ENCODE measurements around the gene SPTLC2. TPM values are rescaled to one million over a fixed set of nuclear protein-coding genes. Genes with fewer than 3 reads are reported as not detected.

Gene SPTLC2
- total and polyA plus RNA-seq, 8 donors, result 32.9 to 44.0 (median 38.3) TPM

DNA sequence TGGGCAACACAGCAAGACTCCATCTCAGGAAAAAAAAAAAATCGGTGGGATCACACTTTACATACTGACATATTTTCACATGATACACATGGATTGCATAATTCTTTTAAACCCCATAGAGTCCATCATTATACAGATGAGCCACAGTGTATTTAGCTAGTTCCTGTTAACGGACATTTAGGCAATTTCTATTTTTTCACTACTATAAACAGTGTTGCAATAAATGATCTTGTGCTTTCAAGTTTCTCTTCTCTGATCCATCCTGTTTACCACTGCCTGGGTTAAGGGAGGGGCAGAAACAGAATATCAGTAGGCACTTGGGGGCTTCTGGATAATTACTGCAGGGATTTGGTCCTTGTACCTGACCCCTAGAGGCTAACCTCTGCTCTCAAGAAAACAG, 43.4 kb upstream of the SPTLC2 start:
- TF ChIP-seq, protein P1, sequence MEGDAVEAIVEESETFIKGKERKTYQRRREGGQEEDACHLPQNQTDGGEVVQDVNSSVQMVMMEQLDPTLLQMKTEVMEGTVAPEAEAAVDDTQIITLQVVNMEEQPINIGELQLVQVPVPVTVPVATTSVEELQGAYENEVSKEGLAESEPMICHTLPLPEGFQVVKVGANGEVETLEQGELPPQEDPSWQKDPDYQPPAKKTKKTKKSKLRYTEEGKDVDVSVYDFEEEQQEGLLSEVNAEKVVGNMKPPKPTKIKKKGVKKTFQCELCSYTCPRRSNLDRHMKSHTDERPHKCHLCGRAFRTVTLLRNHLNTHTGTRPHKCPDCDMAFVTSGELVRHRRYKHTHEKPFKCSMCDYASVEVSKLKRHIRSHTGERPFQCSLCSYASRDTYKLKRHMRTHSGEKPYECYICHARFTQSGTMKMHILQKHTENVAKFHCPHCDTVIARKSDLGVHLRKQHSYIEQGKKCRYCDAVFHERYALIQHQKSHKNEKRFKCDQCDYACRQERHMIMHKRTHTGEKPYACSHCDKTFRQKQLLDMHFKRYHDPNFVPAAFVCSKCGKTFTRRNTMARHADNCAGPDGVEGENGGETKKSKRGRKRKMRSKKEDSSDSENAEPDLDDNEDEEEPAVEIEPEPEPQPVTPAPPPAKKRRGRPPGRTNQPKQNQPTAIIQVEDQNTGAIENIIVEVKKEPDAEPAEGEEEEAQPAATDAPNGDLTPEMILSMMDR (IDR thresholded peaks at IDR 0.05), result no peak
- H3K4me3 ChIP-seq, result no peak overlapping the region
- H3K9me3 ChIP-seq, result no peaks in the 10 kb centered on the region
- H3K36me3 ChIP-seq, result no peaks in the 10 kb centered on the region
- no peaks in the 10 kb centered on the region for H3K27me3 ChIP-seq
- intact Hi-C loops (cut with DNase I), result no loop called here
- peak overlapping the region in 1 of 2 donors; percentile 66 for H3K27ac ChIP-seq
- peaks cover 0 to 45% of the 10 kb centered on the region in 2 donors for H3K4me1 ChIP-seq
- DNase-seq (no peak), ATAC-seq (peak; percentile 49)

DNA sequence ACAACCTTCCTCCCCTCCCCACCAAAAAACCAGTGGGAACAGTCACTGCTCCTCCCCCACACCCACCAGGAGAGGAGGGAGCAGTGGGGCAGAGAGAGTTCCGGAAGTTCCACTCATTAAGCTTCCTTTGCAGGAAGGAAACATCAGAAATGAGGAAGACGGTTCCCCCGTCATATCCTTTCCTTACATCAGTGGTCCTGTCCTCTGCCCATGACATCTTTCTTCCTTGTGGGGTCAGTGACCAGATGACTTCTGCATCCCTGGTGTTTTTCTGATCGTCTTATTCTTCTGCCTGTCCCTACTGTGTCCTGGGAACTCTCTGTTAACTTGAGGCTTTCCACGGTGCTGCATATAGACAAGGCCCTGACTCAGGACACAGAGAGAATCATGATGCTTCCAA, 40.8 kb upstream of the SPTLC2 start:
- TF ChIP-seq, protein P1 (IDR thresholded peaks at IDR 0.05), result no peak
- Histone ChIP-seq H3K27me3 (no peaks in the 10 kb centered on the region), H3K27ac (peak overlapping the region in 1 of 2 donors; percentile 49), H3K36me3 (no peaks in the 10 kb centered on the region), H3K4me3 (no peak overlapping the region), H3K9me3 (no peaks in the 10 kb centered on the region), H3K4me1 (peaks cover 0 to 57% of the 10 kb centered on the region in 2 donors)
- ATAC-seq (peak; percentile 18), DNase-seq (no peak)
- intact Hi-C loops (cut with DNase I), result no loop called here

DNA sequence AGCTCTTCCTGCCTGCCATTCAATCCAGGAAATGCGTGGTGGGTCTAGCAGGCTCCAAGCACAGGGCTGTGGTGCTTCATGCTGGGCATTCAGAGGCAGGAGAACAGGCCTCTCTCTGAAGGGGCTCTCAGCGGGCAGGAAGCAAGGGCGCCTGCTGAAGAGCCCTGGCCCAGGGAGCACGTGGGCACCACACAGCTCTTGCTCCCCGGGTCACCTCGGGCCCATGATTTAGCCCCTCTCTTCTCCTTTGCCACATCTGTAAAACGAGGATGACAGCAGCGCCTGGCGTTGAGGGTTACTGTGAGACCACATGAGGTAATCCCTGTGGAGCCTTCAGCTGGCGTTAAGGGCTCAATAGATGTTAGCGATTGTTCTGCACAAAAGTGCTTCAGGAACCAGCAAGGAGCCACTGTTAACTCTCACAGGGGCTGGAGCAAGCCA, 37.6 kb upstream of the SPTLC2 start:
- no peak overlapping the region for H3K27ac ChIP-seq
- no peak overlapping the region for H3K4me3 ChIP-seq
- no peak for ATAC-seq
- intact Hi-C loops (cut with DNase I), result no loop called here
- TF ChIP-seq, protein P1 (IDR thresholded peaks at IDR 0.05), result no peak
- no peaks in the 10 kb centered on the region for H3K27me3 ChIP-seq
- no peaks in the 10 kb centered on the region for H3K36me3 ChIP-seq
- H3K4me1 ChIP-seq, result peaks cover 0 to 43% of the 10 kb centered on the region in 2 donors
- DNase-seq, result no peak
- H3K9me3 ChIP-seq, result no peaks in the 10 kb centered on the region

DNA sequence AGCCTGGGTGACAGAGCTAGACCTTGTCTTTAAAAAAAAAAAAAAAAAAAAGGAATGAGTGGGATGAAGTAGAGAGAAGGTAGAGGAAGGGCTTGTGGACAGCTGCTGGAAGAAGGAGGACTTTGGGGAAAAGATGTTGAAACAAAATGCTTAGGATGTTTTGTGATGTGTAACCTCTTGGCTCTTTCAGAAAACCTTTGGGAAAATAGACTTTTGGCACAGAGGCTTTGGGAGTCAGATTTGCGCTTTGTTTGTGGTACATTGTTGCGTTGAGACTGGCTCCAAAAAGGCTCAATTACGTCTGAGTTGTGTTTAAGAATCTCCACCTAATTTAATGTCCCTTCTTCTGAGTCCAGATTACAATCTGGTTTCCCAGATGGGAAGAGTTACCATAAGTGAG, 32.9 kb upstream of the SPTLC2 start:
- Histone ChIP-seq H3K4me1 (peaks cover 0 to 11% of the 10 kb centered on the region in 2 donors), H3K27me3 (no peaks in the 10 kb centered on the region), H3K36me3 (no peaks in the 10 kb centered on the region), H3K27ac (no peak overlapping the region), H3K9me3 (no peaks in the 10 kb centered on the region), H3K4me3 (no peak overlapping the region)
- no peak for DNase-seq
- intact Hi-C loops (cut with DNase I), result no loop called here
- ATAC-seq, result no peak
- TF ChIP-seq, protein P1 (IDR thresholded peaks at IDR 0.05), result no peak

DNA sequence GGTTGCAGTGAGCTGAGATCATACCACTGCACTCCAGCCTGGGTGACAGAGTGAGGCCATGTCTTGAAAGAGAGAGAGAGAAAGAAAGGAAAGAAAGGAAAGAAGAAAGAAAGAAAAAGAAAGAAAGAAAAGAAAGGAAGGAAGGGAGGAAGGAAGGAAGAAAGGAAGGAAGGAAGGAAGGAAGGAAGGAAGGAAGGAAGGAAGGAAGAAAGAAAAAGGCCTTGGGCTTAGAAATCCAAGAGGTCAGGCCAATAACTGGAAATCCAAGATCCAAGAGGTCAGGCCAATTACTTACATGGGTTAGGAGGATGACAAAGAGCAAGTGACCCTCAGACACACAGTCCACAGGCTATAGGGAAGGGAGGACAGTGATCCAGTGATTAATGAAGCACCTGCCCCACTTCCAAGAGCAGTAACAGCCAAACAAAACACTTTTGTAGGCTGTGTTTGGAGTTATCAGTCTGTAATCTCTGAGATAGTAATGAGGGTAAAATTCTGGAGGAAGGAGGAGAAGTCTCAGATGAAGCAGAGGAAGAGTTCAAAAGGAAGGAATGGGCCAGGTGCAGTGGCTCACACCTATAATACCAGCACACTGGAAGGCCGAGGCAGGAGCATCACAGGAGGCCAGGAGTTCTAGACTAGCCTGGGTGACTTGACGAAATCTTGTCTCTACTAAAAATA, 32.2 kb upstream of the SPTLC2 start:
- DNase-seq (no peak), ATAC-seq (no peak)
- intact Hi-C loops (cut with DNase I), result no loop called here
- no peaks in the 10 kb centered on the region for H3K27me3 ChIP-seq
- H3K4me1 ChIP-seq, result peaks cover 0 to 4% of the 10 kb centered on the region in 2 donors
- TF ChIP-seq, protein P1 (IDR thresholded peaks at IDR 0.05), result no peak
- no peak overlapping the region for H3K27ac ChIP-seq
- H3K36me3 ChIP-seq, result no peaks in the 10 kb centered on the region
- no peak overlapping the region for H3K4me3 ChIP-seq
- H3K9me3 ChIP-seq, result no peaks in the 10 kb centered on the region
